Adipocyte (in vitro differentiated cells): ENCODE measurements around the gene KCNMB2.
"Not testable (repeated sequence)": the region's sequence is repeated elsewhere in the genome, so short reads cannot be mapped to it uniquely, and the experiment has no call there.

Experiments
- DNase-seq: peaks from one replicate; pipeline ENCODE4 v3.0.0-alpha.2; 2015; ENCODE audit warnings: low read depth
- H3K27me3 ChIP-seq: replicated peaks from 2 replicates; pipeline ENCODE4 v1.7.0; 2013; ENCODE audit warnings: mild to moderate bottlenecking, low read length, moderate library complexity; ENCODE audit not compliant: control insufficient read depth, insufficient read depth
- H3K36me3 ChIP-seq: 2 replicates; pipeline ENCODE4 v1.7.0; 2013; ENCODE audit warnings: low read length, mild to moderate bottlenecking, moderate library complexity; ENCODE audit not compliant: control insufficient read depth, insufficient read depth, severe bottlenecking
- H3K4me1 ChIP-seq: 2 replicates; pipeline ENCODE4 v1.7.0; 2013; ENCODE audit warnings: mild to moderate bottlenecking, low read length, moderate library complexity; ENCODE audit not compliant: control insufficient read depth, insufficient read depth
- H3K4me3 ChIP-seq: 2 replicates; pipeline ENCODE4 v1.7.0; 2013; ENCODE audit warnings: mild to moderate bottlenecking, low read length, moderate library complexity
- H3K9ac ChIP-seq: 2 replicates; pipeline ENCODE4 v1.7.0; 2013; ENCODE audit warnings: mild to moderate bottlenecking, low read length, moderate library complexity
- H3K9me3 ChIP-seq: 2 replicates; pipeline ENCODE4 v1.7.0; 2013; ENCODE audit warnings: mild to moderate bottlenecking, low read length, moderate library complexity; ENCODE audit not compliant: control insufficient read depth

The KCNMB2 gene

GRCh38 chr3:178741020-178741419, 204.8 kb downstream of the KCNMB2 start:
- Histone ChIP-seq H3K36me3 (no peaks in the 10 kb centered on the region), H3K9ac (no peak overlapping the region), H3K9me3 (peaks cover 5% of the 10 kb centered on the region), H3K27me3 (no peaks in the 10 kb centered on the region), H3K4me3 (no peak overlapping the region), H3K4me1 (no peaks in the 10 kb centered on the region)
- DNase-seq: no peak

- peaks cover 5% of the 10 kb centered on the region for H3K9me3 ChIP-seq
- no peak for DNase-seq
Observed at GRCh38 chr3:178743297-178743696, 207.1 kb downstream of the KCNMB2 start.

GRCh38 chr3:178745861-178746655, 209.8 kb downstream of the KCNMB2 start:
- H3K9ac ChIP-seq, H3K27me3 ChIP-seq, H3K4me1 ChIP-seq, H3K4me3 ChIP-seq, H3K9me3 ChIP-seq, DNase-seq, H3K36me3 ChIP-seq: not testable (repeated sequence)

More at GRCh38 chr3:178743297-178743696, 207.1 kb downstream of the KCNMB2 start:
- no peaks in the 10 kb centered on the region for H3K4me1 ChIP-seq
- no peak overlapping the region for H3K4me3 ChIP-seq
- no peaks in the 10 kb centered on the region for H3K36me3 ChIP-seq
- no peak overlapping the region for H3K9ac ChIP-seq
- no peaks in the 10 kb centered on the region for H3K27me3 ChIP-seq

GRCh38 chr3:178748874-178749273, 212.6 kb downstream of the KCNMB2 start:
- H3K9me3 ChIP-seq: peaks cover 5% of the 10 kb centered on the region
- no peak for DNase-seq
- H3K36me3 ChIP-seq: no peaks in the 10 kb centered on the region
- no peak overlapping the region for H3K9ac ChIP-seq
- H3K4me3 ChIP-seq: no peak overlapping the region
- H3K4me1 ChIP-seq: no peaks in the 10 kb centered on the region
- no peaks in the 10 kb centered on the region for H3K27me3 ChIP-seq

GRCh38 chr3:178749471-178749870, 213.2 kb downstream of the KCNMB2 start:
- Histone ChIP-seq H3K4me3 (no peak overlapping the region), H3K27me3 (no peaks in the 10 kb centered on the region), H3K9ac (no peak overlapping the region), H3K4me1 (no peaks in the 10 kb centered on the region), H3K36me3 (no peaks in the 10 kb centered on the region), H3K9me3 (peaks cover 5% of the 10 kb centered on the region)
- no peak for DNase-seq

GRCh38 chr3:178750639-178751300, 214.5 kb downstream of the KCNMB2 start:
- H3K4me1 ChIP-seq: no peaks in the 10 kb centered on the region
- H3K9ac ChIP-seq: no peak overlapping the region
- H3K4me3 ChIP-seq: no peak overlapping the region
- H3K27me3 ChIP-seq: no peaks in the 10 kb centered on the region
- H3K36me3 ChIP-seq: no peaks in the 10 kb centered on the region
- H3K9me3 ChIP-seq: no peaks in the 10 kb centered on the region
- peak; percentile 2 for DNase-seq

GRCh38 chr3:178752843-178753242, 216.6 kb downstream of the KCNMB2 start:
- no peak overlapping the region for H3K9ac ChIP-seq
- no peaks in the 10 kb centered on the region for H3K9me3 ChIP-seq
- H3K4me1 ChIP-seq: no peaks in the 10 kb centered on the region
- H3K36me3 ChIP-seq: no peaks in the 10 kb centered on the region
- H3K4me3 ChIP-seq: no peak overlapping the region
- no peak for DNase-seq
- H3K27me3 ChIP-seq: no peaks in the 10 kb centered on the region

GRCh38 chr3:178754852-178755510, 218.7 kb downstream of the KCNMB2 start:
- no peak overlapping the region for H3K4me3 ChIP-seq
- no peaks in the 10 kb centered on the region for H3K9me3 ChIP-seq
- no peak for DNase-seq
- no peak overlapping the region for H3K9ac ChIP-seq
- H3K4me1 ChIP-seq: no peaks in the 10 kb centered on the region
- H3K27me3 ChIP-seq: no peaks in the 10 kb centered on the region
- H3K36me3 ChIP-seq: no peaks in the 10 kb centered on the region

GRCh38 chr3:178761024-178761423, 224.8 kb downstream of the KCNMB2 start:
- Histone ChIP-seq H3K27me3 (no peaks in the 10 kb centered on the region), H3K4me3 (no peak overlapping the region)

GRCh38 chr3:178761461-178761860, 225.2 kb downstream of the KCNMB2 start:
- Histone ChIP-seq H3K4me1 (no peaks in the 10 kb centered on the region), H3K9me3 (no peaks in the 10 kb centered on the region), H3K9ac (no peak overlapping the region), H3K4me3 (no peak overlapping the region), H3K36me3 (no peaks in the 10 kb centered on the region), H3K27me3 (no peaks in the 10 kb centered on the region)
- no peak for DNase-seq

More at GRCh38 chr3:178761024-178761423, 224.8 kb downstream of the KCNMB2 start:
- DNase-seq: no peak
- Histone ChIP-seq H3K9me3 (no peaks in the 10 kb centered on the region), H3K36me3 (no peaks in the 10 kb centered on the region), H3K4me1 (no peaks in the 10 kb centered on the region), H3K9ac (no peak overlapping the region)

GRCh38 chr3:178762385-178762784, 226.1 kb downstream of the KCNMB2 start:
- Histone ChIP-seq H3K9ac (no peak overlapping the region), H3K4me3 (no peak overlapping the region), H3K36me3 (no peaks in the 10 kb centered on the region), H3K4me1 (no peaks in the 10 kb centered on the region), H3K27me3 (no peaks in the 10 kb centered on the region), H3K9me3 (no peaks in the 10 kb centered on the region)
- DNase-seq: no peak
